Fibroblast of skin of left quadriceps (primary cell): ENCODE measurements around the gene TRAPPC3.
A peak's percentile ranks its signal among the peaks of the same experiment; 100 is the strongest.

Source experiments
- DNase-seq, 2 experiments: peaks; one replicate each; pipeline ENCODE4 v3.0.0-alpha.2; 2013; ENCODE audit warnings: low read depth in 2 of 2

TRAPPC3 gene

GRCh38 chr1:36126797-36127500 is 22.3 kb downstream of the TRAPPC3 start:
- no peak for DNase-seq

GRCh38 chr1:36126005-36126716 is 23.1 kb downstream of the TRAPPC3 start:
- no peak for DNase-seq

GRCh38 chr1:36125129-36125991 is 23.9 kb downstream of the TRAPPC3 start, which contains the start of gene COL8A2:
Gene COL8A2, minus strand, starts transcription at chr1:36125222. Its CDS starts 24,980 bp downstream, at chr1:36100242.
- no peak for DNase-seq

GRCh38 chr1:36124404-36125128 is 24.7 kb downstream of the TRAPPC3 start:
- DNase-seq = no peak

- no peak for DNase-seq
Measured at GRCh38 chr1:36123356-36123755, 25.9 kb downstream of the TRAPPC3 start.

- no peak for DNase-seq
Measured at GRCh38 chr1:36122062-36123030, 26.9 kb downstream of the TRAPPC3 start.

GRCh38 chr1:36119456-36119855 is 29.8 kb downstream of the TRAPPC3 start:
- no peak for DNase-seq

- no peak for DNase-seq
Measured at GRCh38 chr1:36118447-36119204, 30.7 kb downstream of the TRAPPC3 start.

- DNase-seq = no peak
Measured at GRCh38 chr1:36116901-36117300, 32.4 kb downstream of the TRAPPC3 start.

- DNase-seq = no peak
Measured at GRCh38 chr1:36115931-36116330, 33.4 kb downstream of the TRAPPC3 start.

GRCh38 chr1:36115200-36115669 is 34.1 kb downstream of the TRAPPC3 start:
- peak; percentile 42 to 51 for DNase-seq

GRCh38 chr1:36114371-36114770 is 34.9 kb downstream of the TRAPPC3 start:
- DNase-seq = no peak

GRCh38 chr1:36112823-36113222 is 36.5 kb downstream of the TRAPPC3 start:
- DNase-seq = no peak

- DNase-seq = no peak
Measured at GRCh38 chr1:36111151-36111550, 38.1 kb downstream of the TRAPPC3 start.

- peak; percentile 44 to 59 for DNase-seq
Measured at GRCh38 chr1:36109041-36109679, 40.1 kb downstream of the TRAPPC3 start.

- peak; percentile 42 to 53 for DNase-seq
Measured at GRCh38 chr1:36108314-36108713, 41.0 kb downstream of the TRAPPC3 start.

GRCh38 chr1:36107394-36107793 is 41.9 kb downstream of the TRAPPC3 start:
- no peak for DNase-seq

GRCh38 chr1:36106269-36106668 is 43.0 kb downstream of the TRAPPC3 start:
- DNase-seq = no peak

GRCh38 chr1:36101546-36101945 is 47.7 kb downstream of the TRAPPC3 start:
- no peak for DNase-seq
